HG02973 (cell line): ENCODE measurements around the gene PRR12.
A peak's percentile ranks its signal among the peaks of the same experiment; 100 is the strongest.
"Not testable (repeated sequence)": the region's sequence is repeated elsewhere in the genome, so short reads cannot be mapped to it uniquely, and the experiment has no call there.

ENCODE experiments used
- ATAC-seq: cut with Tn5 transposase; IDR thresholded peaks from one replicate; pipeline ENCODE4 v1.9.1; 2021; ENCODE audit warnings: moderate library complexity; ENCODE audit not compliant: unreplicated experiment

PRR12 gene

GRCh38 chr19:49616532-49616931 lies 25.6 kb downstream of the PRR12 start:
- no peak for ATAC-seq

DNA sequence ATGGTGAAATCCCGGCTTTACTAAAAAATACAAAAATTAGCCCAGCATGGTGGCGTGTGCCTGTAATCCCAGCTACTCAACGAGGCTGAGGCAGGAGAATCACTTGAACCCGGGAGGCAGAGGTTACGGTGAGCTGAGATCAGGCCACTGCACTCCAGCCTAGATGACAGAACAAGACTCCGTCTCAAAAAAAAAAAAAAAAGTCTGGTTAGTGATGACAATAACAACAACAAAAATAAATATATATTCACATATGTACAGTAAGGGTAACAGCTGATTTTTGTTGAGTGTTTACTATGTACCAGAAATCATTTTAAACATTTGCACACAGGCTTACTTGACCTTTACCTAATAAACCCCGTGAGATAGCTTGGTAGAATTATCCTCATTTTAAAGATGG lies 26.0 kb downstream of the PRR12 start:
- ATAC-seq, result no peak

- not testable (repeated sequence) for ATAC-seq
These were observed 26.9 kb downstream of the PRR12 start for GRCh38 chr19:49617860-49618259.

GRCh38 chr19:49624967-49625910 lies 34.3 kb downstream of the PRR12 start:
- ATAC-seq, result no peak

DNA sequence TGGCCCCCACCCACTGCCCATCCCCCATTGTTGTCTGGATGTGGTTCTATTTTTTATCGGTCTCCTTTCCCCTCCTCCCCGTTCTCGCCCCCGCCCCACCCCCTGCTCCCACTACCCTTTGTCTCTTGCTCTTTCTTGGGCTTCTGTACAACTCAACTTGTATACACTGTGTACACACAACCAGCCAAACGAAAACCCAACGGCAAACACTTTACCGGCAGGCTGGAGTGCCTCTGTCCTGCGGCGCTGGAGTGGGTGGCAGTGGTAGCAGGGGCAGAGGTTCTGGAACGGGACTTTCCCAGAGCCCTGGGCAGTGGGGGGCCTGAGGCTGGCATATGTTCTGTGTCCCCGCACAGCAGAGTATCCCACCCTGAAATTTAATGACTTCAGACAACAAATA lies 35.2 kb downstream of the PRR12 start:
- ATAC-seq, result no peak

DNA sequence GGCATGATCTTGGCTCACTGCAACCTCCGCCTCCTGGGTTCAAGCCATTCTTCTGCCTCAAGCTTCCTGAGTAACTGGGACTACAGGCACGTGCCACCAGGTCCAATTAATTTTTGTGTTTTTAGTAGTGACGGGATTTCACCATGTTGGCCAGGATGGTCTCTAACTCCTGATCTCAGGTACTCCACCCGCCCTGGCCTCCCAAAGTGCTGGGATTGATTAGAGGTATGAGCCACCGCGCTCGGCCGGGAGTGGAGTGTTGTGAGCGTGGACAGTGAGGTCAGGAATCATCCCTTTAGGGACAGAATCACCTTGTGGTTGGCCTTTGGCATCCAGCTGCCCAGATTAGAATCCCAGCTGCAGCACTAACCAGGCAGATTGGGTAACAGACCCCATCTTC lies 38.7 kb downstream of the PRR12 start:
- ATAC-seq, result no peak

DNA sequence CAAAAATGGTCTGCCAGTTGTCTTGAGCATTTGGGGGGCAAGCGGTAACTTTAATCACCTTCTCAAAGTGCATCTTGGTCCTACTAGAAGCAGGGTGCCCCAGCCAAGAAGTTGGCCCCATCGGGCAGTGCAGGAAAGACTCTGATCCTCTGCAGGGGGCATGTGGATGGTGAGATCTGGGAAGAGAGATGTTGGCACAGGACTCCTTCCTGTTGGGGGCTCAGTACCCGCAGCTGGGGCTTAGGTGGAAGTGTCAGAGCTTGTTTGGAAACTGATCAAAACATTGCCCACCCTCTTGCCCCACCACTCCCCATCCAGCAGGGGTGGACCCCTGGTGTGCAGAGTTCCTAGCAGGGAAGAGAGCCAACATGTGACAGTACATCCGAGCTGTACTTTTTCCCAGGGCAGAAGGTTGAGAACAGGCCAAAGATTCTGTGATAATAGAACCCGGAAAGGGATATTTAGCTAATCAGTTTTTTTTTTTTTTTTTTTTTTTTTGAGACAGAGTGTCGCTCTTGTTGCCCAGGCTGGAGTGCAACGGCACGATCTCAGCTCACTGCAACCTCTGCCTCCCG lies 40.1 kb downstream of the PRR12 start:
- ATAC-seq, result no peak

DNA sequence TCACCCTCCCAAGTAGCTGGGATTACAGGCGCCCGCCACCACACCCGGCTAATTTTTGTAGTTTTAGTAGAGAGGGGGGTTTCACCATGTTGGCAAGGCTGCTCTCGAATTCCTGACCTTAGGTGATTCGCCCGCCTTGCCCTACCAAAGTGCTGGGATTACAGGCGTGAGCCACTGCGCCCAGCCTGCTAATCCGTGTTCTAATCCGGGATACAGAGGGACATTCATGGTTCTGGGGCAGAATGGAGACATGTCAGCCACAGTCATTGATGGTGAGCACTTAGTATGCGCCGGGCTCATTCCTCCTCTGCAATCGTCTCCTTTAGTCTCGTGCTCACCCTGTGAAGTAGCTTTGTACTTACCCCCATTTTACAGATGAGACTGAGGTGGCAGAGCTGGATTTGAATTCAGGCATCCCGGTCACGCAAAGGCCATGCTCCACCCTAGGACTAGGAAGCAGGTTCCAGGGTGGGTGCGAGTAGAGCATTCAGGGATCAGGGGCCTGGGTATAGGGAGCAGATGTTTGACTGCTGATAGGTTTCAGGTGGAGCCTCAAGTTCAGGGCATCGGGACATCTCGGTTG lies 40.7 kb downstream of the PRR12 start:
- no peak for ATAC-seq

DNA sequence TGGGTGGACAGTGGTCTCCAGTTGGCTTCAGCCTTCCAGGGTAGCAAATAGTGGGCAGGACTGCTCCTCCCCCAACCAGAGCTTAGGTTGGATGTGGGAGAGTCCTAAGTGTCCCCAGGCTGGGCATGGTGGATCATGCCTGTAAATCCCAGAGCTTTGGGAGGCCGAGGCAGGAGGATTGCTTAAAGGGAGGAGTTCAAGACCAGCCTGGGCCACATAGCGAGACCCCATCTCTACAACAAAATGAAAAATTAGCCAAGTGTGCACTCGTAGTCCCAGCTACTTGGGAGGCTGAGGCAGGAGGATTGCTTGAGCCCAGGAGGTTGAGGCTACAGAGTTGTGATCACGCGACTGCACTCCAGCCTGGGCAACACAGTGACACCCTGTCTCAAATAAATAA lies 41.6 kb downstream of the PRR12 start:
- no peak for ATAC-seq

DNA sequence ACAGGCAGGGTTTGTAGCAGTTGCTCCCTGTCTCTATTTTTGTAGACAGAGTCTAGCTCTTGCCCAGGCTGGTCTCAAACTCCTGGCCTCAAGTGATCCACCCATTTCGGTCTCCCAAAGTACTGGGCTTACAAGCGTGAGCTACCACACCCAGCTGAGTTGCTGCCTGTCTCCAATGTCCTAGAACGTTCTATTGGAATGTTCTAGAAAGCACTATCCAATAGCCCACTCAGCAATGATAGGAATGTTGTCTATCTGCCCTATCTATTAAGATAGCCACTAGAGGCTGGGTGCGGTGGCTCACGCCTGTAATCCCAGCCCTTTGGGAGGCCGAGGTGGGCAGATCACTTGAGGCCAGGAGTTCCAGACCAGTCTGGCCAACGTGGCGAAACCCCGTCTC lies 42.3 kb downstream of the PRR12 start:
- not testable (repeated sequence) for ATAC-seq

DNA sequence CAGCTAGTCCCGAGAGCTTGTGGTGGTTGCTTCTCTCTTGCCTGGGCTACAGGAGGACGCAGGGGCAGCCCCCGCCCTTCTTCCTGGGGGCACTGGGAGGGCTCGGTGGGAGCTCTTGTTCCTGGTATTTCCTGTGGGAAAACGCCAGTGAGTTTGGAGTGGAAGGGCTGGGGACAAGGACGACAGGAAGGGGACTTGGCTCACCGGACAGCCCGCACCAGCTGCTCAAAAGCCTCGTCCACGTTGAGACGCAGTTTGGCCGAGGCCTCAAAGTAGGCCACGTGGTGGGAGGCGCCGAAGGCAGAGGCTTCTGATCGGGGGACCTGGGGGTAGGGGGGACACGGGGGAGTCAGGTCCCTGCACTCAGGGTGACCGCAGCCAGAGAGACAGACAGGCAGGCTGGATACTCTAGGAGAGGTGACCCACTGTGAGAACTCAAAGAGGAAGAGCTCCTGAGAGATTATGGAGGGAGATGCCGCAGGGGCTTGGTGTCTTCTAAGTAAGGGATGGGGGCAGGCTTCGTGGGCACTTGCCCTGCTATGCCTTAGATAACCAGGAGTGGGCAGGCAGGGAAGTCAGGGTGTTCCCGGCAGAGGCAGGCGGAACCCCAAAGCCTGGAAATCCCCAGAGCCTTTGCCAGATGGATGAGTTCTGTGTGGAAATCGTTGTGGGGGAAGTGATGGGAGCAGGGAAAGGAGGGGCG lies 44.7 kb downstream of the PRR12 start:
- ATAC-seq, result no peak

DNA sequence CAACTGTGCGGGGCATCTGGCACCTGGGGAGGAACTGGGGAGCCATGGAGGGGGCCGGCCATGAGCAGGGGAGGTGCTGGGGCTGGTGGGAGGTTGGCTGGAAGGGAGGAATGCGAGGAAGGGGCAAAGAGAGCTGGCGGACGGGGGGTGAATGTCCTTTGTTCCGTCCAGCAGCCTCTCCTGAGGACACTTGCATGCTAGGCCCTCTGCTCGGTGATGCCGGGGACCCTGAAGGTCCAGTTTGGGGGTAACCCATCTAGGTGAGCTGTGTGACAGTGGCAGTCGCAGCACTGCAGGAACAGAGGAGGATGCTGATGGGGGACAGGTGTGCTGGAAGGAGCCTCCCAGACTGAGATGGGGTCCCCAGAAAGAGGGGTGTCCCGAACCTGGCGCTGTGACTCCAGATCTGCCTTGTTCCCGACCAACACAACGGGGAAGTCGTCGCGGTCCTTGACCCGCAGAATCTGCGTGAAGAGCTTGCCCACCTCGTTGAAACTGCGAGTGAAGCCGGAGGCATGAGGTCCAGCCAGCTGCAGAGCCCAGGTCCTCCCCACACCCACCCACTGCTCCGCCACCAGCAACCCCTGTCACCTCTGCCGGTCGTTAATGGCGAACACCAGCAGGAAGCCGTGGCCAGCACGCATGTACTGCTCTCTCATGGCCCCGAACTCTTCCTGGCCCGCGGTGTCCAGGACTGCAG lies 45.4 kb downstream of the PRR12 start:
- ATAC-seq, result no peak

- ATAC-seq, result no peak
These were observed 47.1 kb downstream of the PRR12 start for GRCh38 chr19:49637821-49638738.

GRCh38 chr19:49639401-49640112 lies 48.6 kb downstream of the PRR12 start:
- ATAC-seq, result no peak

DNA sequence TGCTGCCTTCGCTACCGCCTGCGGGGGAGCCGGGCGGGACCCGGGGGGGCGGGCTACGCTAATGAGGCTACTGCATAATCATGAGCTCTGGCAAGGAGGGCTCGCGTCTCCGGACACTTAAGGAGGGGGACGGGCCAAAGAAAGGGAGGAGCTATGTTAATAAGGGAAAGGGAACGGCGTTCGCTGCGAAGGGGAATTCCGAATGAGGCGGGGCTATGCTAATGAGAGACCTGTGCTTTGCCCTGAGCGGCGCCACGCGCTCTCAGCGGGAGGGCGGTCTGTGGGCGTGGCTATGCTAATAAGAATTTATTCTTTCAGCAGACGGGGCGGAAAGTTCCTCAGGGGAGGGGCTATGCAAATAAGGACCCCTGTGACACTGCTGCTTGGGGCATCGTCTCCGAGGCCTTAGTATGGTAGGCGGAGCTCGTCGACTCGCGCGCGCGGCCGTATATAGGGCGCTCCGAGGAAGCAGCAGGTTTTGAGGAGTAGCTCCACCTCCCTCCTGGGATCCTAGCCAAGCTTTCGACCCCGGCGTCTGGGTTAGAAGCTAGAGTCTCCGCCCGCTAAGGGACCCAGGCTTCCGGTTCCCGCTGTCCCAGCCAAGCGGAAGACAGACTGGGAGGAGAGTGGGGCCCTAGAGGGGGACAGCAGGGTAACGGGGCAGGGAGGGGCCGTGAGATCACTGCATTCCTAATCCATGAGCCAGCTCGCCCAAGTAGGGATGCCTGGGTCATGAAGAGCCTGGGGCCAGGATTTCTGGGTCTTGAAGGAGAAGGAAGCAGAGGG lies 49.3 kb downstream of the PRR12 start, which contains the start of gene RRAS:
TSS of gene RRAS (minus strand) at position 31 of the 786 bp plus-strand sequence. CDS start 45 bp downstream, outside the sequence.
- peak; percentile 47 for ATAC-seq

DNA sequence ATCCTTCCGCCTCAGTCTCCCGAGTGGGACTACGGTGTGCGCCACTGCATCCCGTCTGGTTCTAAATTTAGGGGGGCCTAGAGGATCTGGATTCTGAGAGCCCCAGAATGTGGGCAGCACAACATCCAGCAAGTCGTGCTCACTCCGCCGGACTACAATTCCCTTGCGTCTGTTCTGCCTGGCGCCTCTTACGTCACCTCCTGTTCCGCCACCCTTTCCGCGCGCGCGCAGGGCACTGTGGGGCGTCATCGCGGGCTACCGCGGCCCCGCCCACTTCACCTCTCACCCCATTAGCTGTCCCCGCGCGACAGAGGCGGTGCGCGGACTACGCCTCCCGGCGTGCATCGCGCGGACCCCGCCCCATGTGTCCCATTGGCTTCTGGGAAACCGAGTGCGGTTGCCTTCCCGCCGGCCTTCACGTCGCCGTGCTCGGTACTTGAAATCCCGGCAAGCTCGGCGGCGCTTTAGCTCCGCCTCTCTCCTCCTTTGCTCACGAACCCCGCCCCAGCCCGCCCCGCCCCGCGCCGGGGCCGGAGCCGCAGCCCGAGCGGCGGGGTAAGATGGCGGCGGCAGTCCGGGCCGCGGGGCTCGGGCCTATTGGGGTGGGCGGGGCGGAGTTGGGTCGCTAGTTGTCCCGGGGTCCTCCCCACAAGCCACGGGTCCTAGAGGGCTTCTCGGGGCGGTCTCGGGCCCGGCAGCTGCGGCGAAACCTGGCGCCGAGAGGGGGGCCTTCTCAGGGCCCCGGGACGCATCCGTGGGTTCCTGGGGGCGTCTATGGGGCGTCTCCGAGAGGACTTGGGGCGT lies 50.9 kb downstream of the PRR12 start, which contains the start of gene SCAF1:
TSS of gene SCAF1 (plus strand) at position 522 of the 804 bp plus-strand sequence. CDS start 2,818 bp downstream, outside the sequence.
- ATAC-seq, result peak; percentile 51

DNA sequence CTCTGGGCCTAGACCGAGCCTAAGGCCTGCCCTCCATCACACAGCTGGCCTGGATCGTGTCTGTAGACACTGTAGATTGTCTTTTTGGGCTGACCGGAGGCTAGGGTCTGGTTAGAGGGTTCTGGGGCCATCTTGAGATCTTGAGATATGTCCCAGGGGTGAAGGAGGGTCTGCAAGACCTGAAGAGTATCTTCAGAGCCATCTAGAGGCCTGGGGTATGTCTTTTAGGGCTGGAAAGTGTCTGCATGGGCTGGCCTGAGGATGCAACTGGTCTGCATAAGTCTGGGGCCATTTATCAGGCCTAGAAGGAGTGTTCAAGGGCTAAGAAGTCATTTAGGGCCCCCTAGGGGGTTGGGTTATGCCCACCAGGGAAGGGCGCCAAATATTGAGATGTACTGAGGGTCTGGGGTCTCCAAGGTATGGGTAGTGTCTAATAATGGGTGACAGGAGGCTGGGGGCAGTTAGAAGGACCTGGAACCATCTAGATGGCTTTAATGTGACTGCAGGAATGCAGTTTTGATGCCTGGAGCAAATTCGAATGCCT lies 51.6 kb downstream of the PRR12 start:
- ATAC-seq, result no peak
